Calu3 (cell line): ENCODE data around the gene NDE1. TPM values are rescaled to one million over a fixed set of nuclear protein-coding genes. Genes with fewer than 3 reads are reported as not detected.
"Not testable (repeated sequence)": the region's sequence is repeated elsewhere in the genome, so short reads cannot be mapped to it uniquely, and the experiment has no call there.

Experiments used
- BruUV-seq: library from RNA; stranded (reverse); fragments of 400-500 nt; replicated peaks from 2 replicates; lab custom pipeline; 2021; lab: Mats Ljungman, UMichigan
- CTCF ChIA-PET: fragments of 300-600 bp; sonication (Branson Sonifier 250); formaldehyde crosslinking; loops from one replicate; lab custom pipeline; 2022; ENCODE audit warnings: antibody characterized with exemption; lab: Charles Lee
- DNase-seq: peaks from one replicate; pipeline ENCODE4 v3.0.0; 2022
- H3K27ac Mint-ChIP-seq: one replicate; pipeline ENCODE4 v1.8.0; 2022; ENCODE audit warnings: mixed read lengths; ENCODE audit not compliant: unreplicated experiment
- H3K27me3 Mint-ChIP-seq: one replicate; pipeline ENCODE4 v1.8.0; 2022; ENCODE audit warnings: mixed read lengths; ENCODE audit not compliant: unreplicated experiment
- H3K36me3 Mint-ChIP-seq: one replicate; pipeline ENCODE4 v1.8.0; 2022; ENCODE audit warnings: mild to moderate bottlenecking, moderate library complexity, mixed read lengths; ENCODE audit not compliant: insufficient read depth, unreplicated experiment
- H3K4me1 Mint-ChIP-seq: one replicate; pipeline ENCODE4 v1.8.0; 2022; ENCODE audit warnings: mild to moderate bottlenecking, low read depth, mixed read lengths; ENCODE audit not compliant: unreplicated experiment
- H3K4me3 Mint-ChIP-seq: one replicate; pipeline ENCODE4 v1.8.0; 2022; ENCODE audit warnings: mild to moderate bottlenecking, low read depth, moderate library complexity, mixed read lengths; ENCODE audit not compliant: unreplicated experiment
- H3K9me3 Mint-ChIP-seq: one replicate; pipeline ENCODE4 v1.8.0; 2022; ENCODE audit warnings: low read depth, mixed read lengths; ENCODE audit not compliant: unreplicated experiment
- intact Hi-C: fragments of 100-400 bp; cut with micrococcal nuclease; formaldehyde crosslinking; loops from one replicate; pipeline ENCODE4 v1.10.0; 2022; ENCODE audit not compliant: unreplicated experiment
- total RNA-seq: library from RNA; stranded (reverse); gene quantifications from 2 replicates; pipeline ENCODE4 v1.2.3, GENCODE V29; 2022
- TF ChIP-seq, protein P1 (sequence below): fragments of 200-600 bp; IDR thresholded peaks from one replicate; pipeline ENCODE4 v1.8.0; 2022; ENCODE audit warnings: antibody characterized with exemption; ENCODE audit not compliant: unreplicated experiment

NDE1 gene
- total RNA-seq, 1 experiment from 2014 or later, result 71.1 TPM

DNA sequence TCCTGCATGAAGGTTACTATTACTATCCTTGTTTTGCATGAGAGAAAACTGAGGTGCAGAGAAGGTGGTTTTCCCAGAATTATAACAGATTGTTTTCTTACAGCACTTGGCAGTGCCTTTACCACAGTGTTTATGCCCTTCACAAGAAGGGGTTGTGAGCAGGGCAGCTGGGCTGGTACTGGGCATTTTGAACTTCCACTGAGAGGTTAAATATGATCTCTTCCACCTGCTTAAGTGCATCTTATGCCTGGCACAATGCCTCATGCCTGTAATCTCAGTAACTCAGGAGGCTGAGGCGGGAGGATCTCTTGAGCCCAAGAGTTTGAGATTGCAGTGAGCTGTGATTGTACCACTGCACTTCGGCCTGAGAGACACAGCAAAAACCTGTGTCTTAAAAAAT lies 36.2 kb downstream of the NDE1 start:
- CTCF ChIA-PET, result no interaction called here
- Mint-ChIP-seq H3K4me3 (no peak overlapping the region), H3K9me3 (no peaks in the 10 kb centered on the region), H3K27ac (no peak overlapping the region), H3K36me3 (peaks cover 35% of the 10 kb centered on the region), H3K27me3 (no peaks in the 10 kb centered on the region), H3K4me1 (no peaks in the 10 kb centered on the region)
- DNase-seq, result no peak
- BruUV-seq, result no TSS peak
- TF ChIP-seq, protein P1, sequence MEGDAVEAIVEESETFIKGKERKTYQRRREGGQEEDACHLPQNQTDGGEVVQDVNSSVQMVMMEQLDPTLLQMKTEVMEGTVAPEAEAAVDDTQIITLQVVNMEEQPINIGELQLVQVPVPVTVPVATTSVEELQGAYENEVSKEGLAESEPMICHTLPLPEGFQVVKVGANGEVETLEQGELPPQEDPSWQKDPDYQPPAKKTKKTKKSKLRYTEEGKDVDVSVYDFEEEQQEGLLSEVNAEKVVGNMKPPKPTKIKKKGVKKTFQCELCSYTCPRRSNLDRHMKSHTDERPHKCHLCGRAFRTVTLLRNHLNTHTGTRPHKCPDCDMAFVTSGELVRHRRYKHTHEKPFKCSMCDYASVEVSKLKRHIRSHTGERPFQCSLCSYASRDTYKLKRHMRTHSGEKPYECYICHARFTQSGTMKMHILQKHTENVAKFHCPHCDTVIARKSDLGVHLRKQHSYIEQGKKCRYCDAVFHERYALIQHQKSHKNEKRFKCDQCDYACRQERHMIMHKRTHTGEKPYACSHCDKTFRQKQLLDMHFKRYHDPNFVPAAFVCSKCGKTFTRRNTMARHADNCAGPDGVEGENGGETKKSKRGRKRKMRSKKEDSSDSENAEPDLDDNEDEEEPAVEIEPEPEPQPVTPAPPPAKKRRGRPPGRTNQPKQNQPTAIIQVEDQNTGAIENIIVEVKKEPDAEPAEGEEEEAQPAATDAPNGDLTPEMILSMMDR, result no peak
- intact Hi-C loops, result loop anchor here (10.0 kb wide), 1 partner anchor 61 kb away; no protein-coding TSS in a partner anchor

DNA sequence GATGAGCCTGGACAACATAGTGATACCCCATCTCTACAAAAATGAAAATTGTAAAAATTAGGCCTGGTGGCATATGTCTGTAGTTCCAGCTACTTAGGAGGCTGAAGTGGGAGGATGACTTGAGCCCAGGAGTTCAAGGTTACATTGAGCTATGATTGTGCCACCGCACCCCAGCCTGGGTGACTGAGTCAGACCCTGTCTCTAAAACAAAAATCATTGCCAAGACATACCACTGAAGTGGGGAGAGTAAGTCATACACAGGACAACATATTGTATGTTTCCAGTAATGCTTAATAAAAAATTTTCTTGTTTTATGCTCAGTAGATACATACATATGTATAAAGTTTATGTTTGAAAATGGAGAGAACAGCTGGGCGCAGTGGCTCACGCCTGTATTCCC lies 39.2 kb downstream of the NDE1 start:
- BruUV-seq, result no TSS peak
- Mint-ChIP-seq H3K27me3 (no peaks in the 10 kb centered on the region), H3K9me3 (no peaks in the 10 kb centered on the region), H3K4me1 (no peaks in the 10 kb centered on the region), H3K4me3 (no peak overlapping the region), H3K27ac (no peak overlapping the region), H3K36me3 (peaks cover 52% of the 10 kb centered on the region)
- no peak for DNase-seq
- intact Hi-C loops, result loop anchor here (10.0 kb wide), 1 partner anchor 64 kb away; no protein-coding TSS in a partner anchor
- TF ChIP-seq, protein P1, result no peak
- CTCF ChIA-PET, result no interaction called here

DNA sequence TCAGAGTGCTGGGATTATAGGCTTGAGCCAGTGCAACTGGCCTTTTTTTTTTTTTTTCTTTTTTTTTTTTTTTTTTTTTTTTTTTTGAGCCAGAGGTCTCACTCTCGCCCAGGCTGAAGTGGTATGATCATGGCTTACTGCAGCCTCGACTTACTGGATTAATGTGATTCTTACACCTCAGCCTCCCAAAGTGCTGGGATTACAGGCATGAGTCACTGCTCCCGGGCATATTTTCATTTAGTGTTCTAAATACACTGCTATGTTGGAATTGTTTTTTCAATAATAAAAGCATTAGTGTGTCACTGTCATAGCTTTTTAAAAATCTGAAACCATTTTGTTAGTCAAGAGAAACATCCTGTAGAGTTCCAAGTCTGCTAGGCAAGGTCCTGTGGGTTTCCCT lies 40.3 kb downstream of the NDE1 start:
- CTCF ChIA-PET, result no interaction called here
- TF ChIP-seq, protein P1, result no peak
- H3K4me1 Mint-ChIP-seq, result no peaks in the 10 kb centered on the region

DNA sequence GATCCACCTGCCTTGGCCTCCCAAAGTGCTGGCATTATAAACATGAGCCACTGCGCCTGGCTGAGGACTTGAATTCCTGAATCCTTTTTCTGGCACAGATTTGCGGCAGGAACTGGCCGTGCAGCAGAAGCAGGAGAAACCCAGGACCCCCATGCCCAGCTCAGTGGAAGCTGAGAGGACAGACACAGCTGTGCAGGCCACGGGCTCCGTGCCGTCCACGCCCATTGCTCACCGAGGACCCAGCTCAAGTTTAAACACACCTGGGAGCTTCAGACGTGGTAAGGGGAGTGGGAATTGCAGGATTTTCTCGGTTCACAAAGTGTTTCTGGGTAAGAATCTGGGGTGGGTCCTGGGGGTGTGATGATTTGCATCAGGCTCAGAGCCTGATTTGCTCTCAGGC lies 41.0 kb downstream of the NDE1 start:
- intact Hi-C loops, result no loop called here
- BruUV-seq, result no TSS peak
- Mint-ChIP-seq H3K36me3 (peaks cover 67% of the 10 kb centered on the region), H3K27me3 (no peaks in the 10 kb centered on the region), H3K4me3 (no peak overlapping the region), H3K9me3 (no peaks in the 10 kb centered on the region), H3K27ac (no peak overlapping the region), H3K4me1 (no peaks in the 10 kb centered on the region)
- CTCF ChIA-PET, result no interaction called here
- DNase-seq, result no peak
- TF ChIP-seq, protein P1, result no peak

More for the DNA sequence above, 40.3 kb downstream of the NDE1 start:
- H3K9me3 Mint-ChIP-seq, result no peaks in the 10 kb centered on the region
- intact Hi-C loops, result no loop called here
- peaks cover 62% of the 10 kb centered on the region for H3K36me3 Mint-ChIP-seq
- no peaks in the 10 kb centered on the region for H3K27me3 Mint-ChIP-seq
- no TSS peak for BruUV-seq
- H3K4me3 Mint-ChIP-seq, result no peak overlapping the region
- H3K27ac Mint-ChIP-seq, result no peak overlapping the region
- no peak for DNase-seq

DNA sequence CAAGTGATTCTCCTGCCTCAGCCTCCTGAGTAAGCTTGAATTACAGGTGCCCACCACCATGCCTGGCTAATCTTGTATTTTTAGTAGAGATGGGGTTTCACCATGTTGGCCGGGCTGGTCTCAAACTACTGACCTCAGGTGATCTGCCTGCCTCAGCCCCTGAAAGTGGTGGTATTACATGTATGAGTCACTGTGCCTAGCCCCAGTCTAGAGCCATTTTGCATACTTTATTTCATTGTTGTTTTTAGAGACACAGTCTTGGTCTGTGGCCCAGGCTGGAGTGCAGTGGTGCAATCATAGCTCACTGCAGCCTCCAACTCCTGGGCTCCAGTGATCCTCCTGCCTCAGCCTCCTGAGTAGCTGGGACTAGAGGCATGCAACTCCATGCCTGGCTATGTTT lies 42.5 kb downstream of the NDE1 start:
- CTCF ChIA-PET, H3K4me1 Mint-ChIP-seq: not testable (repeated sequence)

More for the DNA sequence above, 42.5 kb downstream of the NDE1 start:
- DNase-seq, intact Hi-C loops, H3K4me3 Mint-ChIP-seq, BruUV-seq, H3K27ac Mint-ChIP-seq, H3K9me3 Mint-ChIP-seq, H3K27me3 Mint-ChIP-seq: not testable (repeated sequence)
- H3K36me3 Mint-ChIP-seq, result peaks cover 79% of the 10 kb centered on the region
